GM18868 (cell line): ENCODE measurements around the gene KLC3.

Source experiments
- ATAC-seq: cut with Tn5 transposase; IDR thresholded peaks from one replicate; pipeline ENCODE4 v1.9.1; 2021; ENCODE audit warnings: mild to moderate bottlenecking, moderate library complexity; ENCODE audit not compliant: unreplicated experiment

Gene KLC3

DNA sequence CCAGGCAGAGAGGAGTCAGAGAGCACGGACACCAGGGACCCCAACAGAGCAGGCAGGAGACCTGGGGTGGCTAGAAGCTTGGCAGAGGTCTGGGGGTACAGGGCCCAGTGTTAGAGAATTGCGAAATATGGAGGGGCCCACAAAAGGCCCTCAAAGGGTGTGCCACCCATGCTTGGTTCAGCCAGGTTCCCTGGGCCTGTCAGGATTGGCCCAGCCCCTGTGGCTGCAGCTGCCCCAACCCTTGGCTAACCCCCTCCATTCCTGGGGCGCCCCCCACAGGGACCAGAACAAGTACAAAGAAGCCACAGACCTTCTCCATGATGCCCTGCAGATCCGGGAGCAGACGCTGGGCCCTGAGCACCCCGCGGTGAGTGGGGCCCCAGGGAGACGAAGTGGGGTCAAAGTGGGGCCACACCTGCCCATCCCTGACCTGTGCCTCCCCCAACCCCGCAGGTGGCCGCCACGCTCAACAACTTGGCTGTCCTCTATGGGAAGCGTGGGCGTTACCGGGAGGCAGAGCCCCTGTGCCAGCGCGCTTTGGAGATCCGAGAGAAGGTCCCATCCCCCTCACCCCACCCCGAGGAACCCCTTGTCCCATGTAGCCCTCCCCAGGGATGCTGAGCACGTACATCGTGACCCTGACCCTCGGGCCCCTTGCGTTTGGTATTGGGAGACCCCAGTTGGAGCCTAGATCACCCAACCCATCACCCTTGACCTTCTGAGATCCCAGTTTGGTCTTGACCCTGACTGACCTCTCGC is 8.0 kb downstream of the KLC3 start:
- ATAC-seq: no peak

GRCh38 chr19:45349126-45349415 is 8.5 kb downstream of the KLC3 start:
- ATAC-seq: no peak

GRCh38 chr19:45349430-45349941 is 8.9 kb downstream of the KLC3 start:
- ATAC-seq: no peak

DNA sequence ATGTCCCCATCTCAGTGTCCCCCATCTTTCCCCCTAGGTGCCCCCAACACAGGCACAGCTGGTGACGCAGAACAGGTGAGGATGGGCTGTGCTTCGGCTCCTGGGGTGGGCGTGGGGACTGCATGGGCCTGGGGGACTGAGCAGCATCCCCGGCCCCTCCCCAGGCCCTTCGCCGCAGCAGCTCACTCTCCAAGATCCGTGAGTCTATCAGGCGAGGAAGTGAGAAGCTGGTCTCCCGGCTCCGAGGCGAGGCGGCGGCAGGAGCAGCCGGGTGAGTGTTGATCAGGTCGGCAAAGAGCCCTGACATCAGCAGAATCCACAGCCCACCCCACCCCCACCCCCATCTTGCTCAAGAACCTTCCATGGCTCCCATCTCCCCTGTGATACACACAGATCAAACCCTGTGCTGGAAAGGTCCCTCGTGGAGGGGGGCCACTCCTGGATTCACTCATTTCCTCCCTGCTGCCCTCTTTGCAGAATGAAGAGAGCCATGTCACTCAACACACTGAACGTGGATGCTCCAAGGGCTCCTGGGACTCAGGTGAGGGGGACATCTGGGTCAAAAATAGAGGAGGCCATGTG is 10.0 kb downstream of the KLC3 start:
- no peak for ATAC-seq

GRCh38 chr19:45351401-45351952 is 10.9 kb downstream of the KLC3 start:
- no peak for ATAC-seq

DNA sequence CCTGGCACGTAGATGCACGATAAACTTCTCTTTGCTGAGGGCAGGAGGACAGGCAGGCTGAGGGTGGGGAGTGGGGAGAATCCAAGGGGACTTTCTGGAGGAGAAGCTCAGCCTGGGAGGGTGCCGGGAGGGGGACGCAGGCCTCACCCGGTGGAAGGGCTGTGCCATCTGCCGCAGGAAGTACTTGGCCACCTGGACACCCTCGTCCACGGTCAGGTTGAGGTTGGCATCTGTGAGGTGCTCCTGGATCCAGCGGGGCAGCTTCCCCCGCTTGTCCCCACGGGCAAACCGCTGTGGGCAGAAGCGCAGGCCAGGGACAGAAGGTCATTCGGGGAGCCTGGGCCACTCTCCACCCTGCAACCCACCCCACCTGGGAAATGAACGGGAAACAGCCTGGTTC is 11.5 kb downstream of the KLC3 start:
- ATAC-seq: no peak

- ATAC-seq: no peak
Measured at GRCh38 chr19:45352471-45352870, 11.9 kb downstream of the KLC3 start.

GRCh38 chr19:45352914-45353796 is 12.6 kb downstream of the KLC3 start:
- ATAC-seq: no peak

- no peak for ATAC-seq
Measured at GRCh38 chr19:45354241-45354842, 13.8 kb downstream of the KLC3 start.

DNA sequence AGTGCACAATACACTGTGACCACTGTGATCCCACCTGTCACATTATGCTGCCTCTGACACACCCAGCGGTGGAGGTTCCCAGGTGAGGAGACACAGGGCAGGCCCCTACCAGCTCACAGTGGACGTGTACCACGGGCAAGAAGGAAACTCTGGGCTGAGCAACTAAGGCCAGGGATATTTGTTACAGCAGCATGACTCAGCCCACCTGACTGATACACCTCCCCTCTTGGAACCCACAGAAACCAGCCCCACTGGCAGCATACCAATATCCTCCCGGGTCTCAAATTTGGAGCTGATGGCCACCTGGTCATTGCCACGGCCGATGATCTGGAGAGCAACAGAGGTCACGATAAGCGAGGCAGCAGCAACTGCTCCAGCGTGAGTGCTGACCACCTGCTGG is 14.9 kb downstream of the KLC3 start:
- ATAC-seq: no peak

- ATAC-seq: no peak
Measured at GRCh38 chr19:45355910-45356309, 15.4 kb downstream of the KLC3 start.

- ATAC-seq: no peak
Measured at GRCh38 chr19:45356760-45357444, 16.4 kb downstream of the KLC3 start.

DNA sequence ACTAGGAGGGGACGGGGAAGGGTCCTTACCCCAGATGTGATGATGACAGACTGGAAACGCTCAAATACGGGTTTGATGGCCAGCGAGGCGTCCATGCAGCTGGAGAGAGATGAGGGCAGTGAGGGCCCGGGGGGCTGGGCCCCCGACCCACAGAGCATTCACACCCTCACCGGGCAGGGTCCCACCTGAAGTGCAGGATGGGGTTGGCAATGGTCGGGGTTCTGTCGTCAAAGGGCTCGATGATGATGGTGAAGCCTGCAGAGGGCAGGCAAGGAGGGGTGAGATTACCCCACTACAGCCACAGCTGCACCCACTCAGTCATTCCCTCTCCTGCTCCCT is 16.9 kb downstream of the KLC3 start:
- no peak for ATAC-seq

DNA sequence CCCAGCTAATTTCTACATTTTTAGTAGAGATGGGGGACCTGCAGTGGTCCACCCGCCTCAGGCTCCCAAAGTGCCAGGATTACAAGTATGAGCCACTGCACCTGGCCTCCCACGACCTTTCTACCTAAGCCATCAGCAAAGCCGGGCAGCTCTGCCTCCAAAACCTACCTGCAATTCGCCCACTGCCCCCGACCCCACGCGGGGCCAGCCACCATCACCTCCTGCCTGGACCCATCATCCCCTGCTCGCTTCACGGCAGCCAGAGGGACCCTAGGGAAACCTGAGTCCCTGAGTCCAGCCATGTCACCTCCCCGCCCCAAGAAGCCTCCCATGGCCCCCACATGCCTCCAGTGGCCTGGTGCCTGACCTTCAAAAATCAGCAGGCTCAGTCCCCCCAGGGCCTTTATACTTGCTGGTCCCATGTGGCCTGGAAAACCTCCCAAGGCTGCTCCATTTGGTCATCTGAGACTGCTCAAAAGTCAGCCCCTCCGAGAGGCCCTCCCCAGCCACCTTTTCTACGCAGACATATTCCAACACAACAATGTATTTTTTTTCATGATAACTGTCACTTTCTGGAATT is 17.8 kb downstream of the KLC3 start:
- ATAC-seq: no peak

DNA sequence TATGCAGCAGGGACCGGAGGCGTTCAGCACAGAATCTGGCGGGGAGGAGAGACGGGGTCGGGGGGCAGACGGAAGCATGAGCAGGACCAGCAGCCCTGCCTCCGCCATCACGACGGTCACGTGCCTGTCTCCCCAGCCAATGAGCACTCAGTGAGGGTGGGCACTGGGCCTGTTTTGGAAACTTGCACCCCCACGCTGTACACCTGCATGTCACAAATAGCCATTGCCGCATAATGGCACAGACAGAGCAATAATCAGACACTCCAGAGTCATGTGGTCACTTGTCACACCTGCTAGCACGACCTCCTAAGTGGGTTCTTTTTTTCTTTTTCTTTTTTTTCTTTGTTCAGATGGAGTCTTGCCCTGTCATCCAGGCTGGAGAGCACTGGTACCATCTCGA is 21.1 kb downstream of the KLC3 start:
- no peak for ATAC-seq

- ATAC-seq: no peak
Measured at GRCh38 chr19:45362291-45362690, 21.7 kb downstream of the KLC3 start.

GRCh38 chr19:45363861-45364459 is 23.4 kb downstream of the KLC3 start:
- no peak for ATAC-seq

GRCh38 chr19:45364696-45365095 is 24.1 kb downstream of the KLC3 start:
- no peak for ATAC-seq

DNA sequence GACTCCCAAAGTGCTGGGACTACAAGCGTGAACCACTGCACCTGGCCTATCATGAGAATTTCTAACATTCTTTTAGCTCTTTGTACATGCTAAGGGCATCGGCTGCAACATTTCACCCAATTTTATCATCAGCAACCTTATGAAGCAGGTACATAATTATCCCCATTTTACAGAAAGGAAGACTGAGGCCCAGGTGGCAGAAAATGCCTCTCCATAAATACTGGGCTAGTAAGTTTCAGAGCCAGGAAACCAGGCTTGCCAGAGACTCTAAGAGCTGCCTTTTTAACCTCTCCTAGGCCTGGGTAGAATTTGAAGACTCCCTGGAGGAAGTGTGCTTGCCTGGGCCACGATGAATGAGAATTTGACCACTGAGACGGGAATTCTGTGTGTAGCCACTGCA is 27.6 kb downstream of the KLC3 start:
- no peak for ATAC-seq
